A673 (cell line): Measurements from ENCODE around the gene ACSL3.

Experiments
- CTCF ChIP-seq: fragments of 300-800, 200-600 bp; sonication (generic); conservative IDR thresholded peaks from 2 replicates; pipeline ENCODE4 v1.5.1; 2017; ENCODE audit warnings: low read depth, mild to moderate bottlenecking, antibody characterized with exemption, low read length, moderate library complexity, mixed read lengths
- EZH2 ChIP-seq: fragments of 200-600 bp; sonication (generic); IDR thresholded peaks from 2 replicates; pipeline ENCODE4 v1.6.1; 2017; ENCODE audit warnings: borderline replicate concordance, low read depth, mild to moderate bottlenecking, mixed read lengths, antibody characterized with exemption, low read length; ENCODE audit not compliant: poor library complexity, severe bottlenecking

DNA sequence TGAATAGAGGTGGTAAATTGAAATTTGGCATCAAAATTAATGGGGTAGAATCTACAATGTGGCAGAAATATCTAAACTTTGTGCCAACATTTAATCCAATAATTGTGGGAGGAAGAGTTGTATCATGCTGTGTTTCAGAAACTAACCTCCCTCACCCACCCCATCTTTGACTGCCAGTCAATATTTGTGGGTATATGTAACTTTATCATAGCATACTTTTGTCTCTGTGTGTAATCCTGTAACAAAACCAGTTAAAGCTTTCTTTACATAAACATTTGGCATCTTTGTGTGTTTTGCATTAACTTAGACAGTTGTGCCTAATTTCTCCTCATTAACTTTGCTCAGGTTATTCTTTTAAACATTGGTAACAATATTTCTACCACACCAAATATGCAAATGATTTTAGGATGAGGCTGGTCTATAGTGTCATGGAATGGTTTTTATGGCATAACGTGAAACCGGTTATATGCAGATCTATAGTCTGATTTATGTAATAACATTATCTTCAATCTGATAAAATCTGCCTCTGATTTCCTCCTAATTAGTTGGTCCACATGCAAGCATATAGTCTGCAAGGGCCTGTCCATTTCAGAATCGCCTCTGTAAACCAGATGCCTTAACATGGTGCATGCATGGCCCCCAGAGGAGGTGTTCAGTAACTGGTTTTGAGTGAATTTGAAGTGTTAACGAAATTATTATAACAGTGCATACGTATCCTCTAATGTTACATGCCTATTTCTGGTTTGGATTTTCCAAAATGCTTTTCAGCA is 84.3 kb downstream of the ACSL3 start:
- TF ChIP-seq CTCF (no peak), EZH2 (no peak)
